ENCODE data around the gene KCNQ1.
A peak's percentile ranks its signal among the peaks of the same experiment; 100 is the strongest.

The KCNQ1 gene

DNA sequence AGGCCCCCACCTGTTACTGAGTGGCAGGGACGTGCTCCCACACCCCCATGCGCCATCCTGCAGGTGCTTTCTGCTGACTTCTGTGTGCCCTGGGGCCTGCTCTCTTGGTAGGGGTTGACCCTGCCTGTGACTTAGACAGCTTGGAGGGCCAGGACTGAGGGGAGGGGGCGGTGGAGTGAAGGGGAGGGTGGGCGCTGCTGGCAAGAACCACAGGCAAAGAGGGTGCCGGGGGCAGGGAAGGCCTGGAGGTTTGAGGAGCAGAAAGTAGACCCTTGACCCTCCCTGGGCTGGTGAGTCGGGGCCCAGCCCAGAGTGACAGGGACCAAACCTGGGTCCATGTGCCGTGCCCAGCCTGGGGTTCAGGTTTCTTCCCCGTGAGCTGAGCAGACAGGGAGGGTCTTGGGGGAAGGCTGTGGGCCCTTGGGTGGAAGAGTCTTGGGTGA, 17.8 kb downstream of the KCNQ1 start:
- DNase-seq: no peak

DNA sequence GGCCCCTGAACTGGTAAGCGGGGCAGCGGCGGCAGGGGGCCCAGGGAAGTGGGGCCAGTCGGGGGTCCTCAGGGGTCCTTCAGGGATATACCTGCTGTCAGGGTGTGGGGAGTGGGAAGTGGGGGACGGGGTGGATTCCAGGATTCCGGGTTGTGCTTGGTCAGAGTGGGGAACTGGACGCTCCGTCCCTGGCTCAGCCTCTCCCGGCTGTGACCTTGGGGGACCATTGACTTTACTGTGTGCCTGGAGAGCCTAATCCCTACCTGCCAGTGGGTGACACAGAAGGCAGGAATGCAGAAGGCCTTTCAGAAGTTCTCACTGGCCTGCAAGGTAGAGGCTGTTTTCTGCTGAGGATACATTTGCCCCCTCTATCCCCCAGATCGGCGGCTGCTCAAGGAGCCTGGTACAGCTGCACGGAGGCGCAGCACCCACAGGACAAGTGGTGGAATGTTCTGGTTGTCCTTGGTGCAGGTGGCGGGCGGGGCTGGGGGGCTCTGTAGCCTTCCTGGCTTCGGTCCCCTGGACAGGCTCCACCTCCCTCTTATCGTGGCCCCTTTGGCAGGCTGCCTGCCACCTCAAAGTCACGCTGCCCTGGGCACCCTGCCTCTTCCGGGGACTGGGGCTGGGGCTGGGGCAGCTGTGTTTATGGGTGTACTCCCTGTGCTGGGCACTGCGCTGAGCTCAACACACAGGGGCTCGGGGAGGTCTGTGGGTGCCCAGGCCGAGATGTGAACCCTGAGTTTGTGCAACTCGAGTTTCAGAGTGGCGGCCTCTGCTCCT, 18.4 kb downstream of the KCNQ1 start:
- DNase-seq: no peak

DNA sequence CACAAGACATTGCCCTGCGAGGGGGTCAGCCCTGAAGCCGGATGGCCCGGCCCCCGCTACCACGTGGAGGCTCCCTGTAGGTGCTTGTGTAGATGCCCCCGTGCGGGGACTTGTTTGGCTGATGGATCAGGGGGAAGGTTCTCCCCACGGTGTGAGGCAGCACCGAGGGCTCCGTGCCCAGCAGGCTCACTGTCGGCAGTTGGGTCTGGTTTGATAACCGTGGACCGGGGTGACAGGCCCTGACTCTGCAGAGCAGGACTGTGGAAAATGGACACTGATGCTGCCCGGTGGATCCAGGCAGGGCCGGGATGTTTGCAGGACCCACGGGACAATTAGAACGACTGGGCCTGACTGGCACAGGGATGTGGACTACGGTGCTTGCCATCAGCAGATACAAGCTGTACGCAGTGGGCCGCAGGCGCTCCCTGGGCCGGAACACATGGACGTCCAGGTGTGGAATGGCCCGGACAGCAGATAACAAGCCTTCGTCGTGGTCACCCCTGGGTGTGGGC, 19.0 kb downstream of the KCNQ1 start:
- DNase-seq: no peak

DNA sequence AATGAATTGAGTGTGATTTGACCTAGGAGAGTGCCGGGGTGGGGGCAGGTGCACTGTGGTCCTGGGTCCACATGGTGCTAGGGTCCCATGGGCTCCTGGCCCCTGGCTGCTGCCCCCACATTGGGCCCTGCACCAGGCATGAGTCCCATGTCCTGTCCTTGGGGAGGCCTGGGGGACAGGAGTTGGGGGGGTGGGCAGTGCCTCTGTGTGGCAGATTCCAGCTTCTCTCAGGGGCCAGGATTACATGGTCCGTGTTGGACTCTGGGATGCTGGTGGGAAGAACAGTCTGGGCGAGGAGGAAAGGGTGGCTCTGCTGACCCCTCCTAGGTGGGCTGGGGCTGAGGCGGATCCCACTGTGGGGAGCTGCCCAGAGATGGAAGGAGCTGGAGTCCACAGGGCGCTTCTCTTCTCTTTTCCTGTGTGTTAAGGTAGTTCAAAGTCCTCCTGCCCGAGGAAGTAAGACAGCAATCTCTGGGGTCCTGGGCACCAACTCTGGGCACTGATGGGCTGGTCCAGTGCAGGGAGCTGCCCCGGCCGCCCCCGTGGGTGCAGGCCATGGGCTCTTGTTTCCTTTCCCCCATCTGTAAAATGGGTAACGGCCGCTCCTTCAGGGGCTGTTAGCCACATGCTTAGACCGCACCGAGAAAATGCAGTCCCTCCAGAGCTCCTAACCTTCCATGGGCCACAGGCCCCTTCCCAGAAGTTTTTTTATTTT, 19.8 kb downstream of the KCNQ1 start:
- DNase-seq: no peak

DNA sequence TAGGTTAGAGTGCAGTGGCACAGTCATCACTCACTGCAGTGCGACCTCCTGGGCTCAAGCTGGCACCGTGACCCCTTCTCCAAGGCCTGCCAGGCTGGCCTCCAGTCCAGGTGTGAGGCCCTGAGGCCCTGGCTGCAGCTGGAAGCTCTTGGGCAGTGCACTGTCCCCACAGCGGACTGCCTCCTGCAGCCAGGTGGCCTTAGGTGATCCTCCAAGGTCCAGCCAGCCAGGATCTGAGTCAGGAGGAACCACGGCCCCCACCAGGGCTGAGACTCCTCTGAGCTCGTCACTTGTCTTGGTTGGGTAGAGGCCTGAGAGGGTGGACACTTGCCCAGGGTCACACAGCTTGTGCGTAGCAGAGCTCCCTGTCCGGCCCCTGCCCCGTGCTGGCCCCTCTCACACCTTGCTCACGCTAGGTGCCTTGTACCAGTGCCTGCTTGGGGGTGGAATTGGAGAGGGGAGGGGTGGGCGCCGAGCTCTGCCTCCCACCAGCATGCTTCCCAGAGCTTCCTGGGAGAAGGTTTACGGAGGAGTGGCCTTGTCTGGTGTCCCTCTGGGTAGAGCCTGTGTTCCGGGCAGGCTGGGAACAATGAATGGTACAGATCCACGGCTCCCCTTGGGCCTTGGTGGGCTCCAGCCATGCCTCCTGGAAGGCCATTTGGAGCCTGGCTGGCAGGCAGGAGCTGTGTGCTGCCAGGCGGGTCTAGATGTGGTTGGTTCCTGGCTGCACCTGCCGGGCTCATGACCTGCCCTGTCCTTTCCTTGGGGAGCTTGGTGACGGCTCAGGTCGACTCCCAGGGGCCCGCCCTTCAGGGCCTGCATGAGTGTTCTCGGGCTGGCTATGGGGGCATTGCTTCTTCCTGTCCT, 20.6 kb downstream of the KCNQ1 start:
- DNase-seq: no peak

DNA sequence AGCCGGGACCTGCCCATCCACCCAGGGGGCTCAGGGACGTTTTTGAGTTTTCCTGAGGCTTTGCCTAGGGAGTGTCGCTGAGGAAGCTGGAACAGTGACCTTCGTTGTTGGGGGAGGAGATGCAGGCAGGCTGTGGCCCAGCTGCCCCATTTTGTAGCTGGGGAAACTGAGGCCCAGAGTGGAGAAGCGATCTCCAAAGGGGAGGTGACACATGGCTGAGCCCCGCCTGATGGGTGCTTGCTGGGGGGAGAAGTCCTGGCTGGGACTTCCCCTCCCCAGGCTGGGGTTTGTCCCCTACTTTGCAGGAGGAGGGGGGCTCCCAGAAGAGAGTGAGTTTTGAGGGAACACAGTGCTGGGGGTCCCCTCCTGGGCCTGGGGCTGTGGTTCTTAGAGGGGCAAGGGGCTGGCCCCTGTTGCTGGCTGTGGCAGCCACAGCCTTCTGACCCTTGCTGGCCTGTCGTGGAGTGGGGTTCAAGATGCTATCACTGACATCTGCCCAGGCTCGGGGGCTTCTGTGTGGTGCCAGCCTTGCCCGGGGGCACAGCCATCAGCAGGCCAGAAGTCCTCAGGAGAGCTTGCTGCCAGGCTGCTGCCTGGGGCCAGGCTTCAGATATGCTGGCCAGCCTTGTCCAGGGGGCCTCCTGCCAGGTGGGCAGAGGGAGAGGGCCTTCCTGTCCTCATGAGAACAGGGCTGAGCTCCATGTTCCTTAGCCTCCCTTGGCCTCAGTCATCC, 21.4 kb downstream of the KCNQ1 start:
- no peak for DNase-seq

DNA sequence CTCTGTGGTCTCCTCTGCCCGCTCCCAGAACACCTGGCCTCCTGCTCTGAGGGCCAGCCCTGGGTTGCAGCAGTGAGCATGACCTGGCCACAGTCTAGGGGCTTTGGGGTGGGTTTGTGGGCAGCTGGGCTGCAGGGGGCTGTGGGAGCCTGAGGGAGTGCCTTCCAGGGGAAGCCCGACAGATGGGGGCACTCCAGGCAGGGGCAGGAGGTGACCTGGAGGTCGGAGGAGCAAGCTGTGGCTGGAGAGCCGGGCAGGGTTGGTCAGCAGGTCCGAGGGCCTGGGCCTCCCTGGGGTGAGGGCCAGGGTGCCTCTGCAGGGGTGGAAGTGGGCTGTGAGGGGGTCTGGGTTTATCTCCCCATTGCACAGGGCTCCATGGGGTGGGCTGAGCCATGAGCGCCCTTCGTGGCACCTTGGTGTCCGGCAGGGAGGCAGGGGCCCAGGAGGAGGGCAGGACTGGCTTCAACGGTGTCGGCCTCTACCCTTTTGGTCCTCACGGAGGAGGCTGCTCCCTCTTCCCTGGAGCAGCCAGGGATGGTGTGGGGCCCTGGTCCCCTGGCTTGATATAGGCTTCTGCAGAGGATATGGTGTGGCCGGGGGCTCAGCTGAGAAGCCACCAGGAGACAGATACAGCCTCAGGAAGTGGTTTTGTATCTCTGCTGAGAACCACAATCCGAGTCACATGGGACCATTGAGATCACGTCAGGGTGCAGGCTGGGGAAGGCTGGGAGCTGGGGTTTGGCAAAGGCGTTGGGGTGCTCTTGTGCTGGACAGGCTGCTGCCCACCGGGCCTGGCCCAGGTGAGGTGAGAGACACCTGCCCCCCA, 22.3 kb downstream of the KCNQ1 start:
- DNase-seq: peak in 2 of 4 experiments; percentile 36 to 43

DNA sequence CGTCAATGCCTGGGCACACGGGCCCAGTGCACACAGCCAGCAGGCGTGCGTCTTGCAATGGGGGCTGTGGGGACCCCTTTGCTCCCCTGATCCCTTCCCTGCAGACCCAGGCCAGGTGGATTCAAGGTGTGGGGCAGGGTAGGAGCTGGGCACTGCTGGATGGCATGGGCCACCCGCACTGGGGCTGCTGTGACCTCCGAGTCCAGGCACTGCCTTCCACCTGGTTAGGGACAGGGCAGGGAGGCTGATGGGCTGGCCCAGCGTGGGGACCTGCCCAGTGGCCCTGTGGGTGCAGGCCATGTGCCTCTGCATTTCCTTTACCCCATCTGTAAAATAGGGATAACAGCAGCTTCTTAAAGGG, 22.9 kb downstream of the KCNQ1 start:
- no peak for DNase-seq

DNA sequence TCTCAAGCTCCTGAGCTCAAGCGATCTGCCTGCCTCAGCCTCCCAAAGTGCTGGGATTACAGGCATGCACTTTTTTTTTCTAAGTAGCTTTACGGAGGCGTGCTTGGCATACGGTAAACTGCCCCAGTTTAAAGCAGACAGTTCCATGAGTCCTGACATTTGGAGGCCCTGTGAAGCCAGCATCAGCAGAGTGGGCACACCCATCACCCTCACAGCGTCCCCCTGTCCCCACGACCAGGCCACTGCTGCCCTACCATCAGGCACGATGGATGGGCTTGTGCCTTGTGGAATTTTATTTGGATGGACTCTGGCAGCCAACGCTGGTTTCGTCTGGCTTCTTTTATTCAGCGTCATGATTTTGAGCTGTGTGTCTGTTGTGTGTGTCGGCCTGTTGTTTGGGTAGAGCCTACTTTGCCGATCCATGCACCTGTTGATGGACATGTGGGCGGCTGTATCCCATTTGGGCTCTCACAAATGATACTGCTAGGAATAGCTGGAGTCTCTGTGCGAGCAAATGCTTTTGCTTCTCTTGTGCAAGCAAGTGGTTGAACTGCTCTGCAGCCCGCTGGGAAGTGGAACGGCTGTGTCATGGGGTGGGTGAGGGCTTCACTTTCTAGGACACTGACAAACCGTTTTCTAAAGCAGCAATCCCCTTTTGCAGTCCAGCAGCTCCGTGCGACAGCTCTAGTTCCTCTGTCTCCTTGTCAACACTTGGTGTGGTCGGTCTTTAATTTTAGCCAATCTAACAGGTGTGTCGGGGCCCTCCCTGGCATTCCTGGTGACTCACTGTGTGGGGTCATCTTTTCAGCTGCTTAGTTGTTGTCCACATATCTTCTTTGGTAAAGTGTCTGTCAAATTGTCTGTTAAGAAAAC, 23.8 kb downstream of the KCNQ1 start:
- no peak for DNase-seq

DNA sequence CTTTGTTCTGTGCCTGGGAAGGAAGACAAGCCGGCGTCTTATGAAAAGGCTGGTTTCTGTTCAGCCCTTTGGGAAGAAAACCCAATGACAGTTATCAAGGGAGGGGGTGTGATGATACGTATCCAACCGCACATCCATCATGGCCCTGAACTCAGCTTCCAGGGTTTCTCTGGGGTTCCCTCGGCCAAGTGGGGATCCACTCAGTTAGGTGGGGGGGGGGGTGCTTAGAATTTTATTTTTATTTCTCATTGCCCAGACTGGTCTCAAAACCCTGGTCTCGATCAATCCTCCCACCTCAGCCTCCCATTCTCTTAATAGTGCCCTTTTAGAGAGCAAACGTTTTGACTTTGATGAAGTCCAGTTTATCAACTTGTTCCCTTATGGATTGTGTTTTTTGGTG, 25.7 kb downstream of the KCNQ1 start:
- DNase-seq: no peak

DNA sequence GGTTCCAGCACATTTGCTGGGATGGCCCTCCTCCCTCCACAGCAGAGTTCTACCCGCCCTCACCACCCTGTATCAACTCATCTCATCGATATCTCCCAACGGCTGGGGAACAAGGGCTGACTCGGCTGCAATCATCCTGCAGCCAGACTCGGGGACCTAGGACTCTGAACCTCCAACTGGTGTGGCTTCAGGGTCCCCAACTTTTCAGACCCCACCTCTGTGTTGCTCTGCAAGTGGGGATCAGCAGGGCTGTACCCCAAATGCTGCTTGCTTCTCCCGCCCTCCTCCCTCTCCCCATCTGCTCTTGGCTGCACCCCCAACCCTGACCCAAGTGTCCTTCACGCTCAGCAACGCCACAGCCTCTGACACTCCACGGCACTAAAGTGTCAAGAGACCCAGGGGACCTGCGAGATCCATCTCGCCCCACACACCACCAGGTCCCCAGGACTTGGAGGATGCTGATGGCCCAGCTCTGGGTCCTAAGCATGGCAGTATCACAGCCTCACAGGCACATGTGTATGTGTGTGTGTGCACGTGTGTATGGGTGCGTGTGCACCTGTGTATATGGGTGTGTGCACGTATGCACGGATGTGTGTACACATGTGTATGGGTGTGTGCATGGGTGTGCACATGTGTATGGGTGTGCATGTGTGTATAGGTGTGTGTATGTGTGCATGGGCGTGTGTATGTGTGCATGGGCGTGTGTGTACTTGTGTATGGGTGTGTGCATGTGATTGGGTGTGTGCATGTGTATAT, 26.4 kb downstream of the KCNQ1 start:
- no peak for DNase-seq

DNA sequence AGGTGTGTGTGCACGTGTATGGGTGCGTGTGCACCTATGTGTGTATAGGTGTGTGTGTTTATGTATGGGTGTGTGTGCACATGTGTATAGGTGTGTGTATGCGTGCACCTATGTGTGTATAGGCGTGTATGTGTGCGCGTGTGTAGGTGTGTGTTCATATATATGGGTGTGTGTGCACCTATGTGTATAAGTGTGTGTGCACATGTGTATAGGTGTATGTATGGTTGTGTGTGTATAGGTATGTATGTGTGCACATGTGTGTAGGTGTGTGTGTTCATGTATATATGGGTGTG, 26.9 kb downstream of the KCNQ1 start:
- no peak for DNase-seq

DNA sequence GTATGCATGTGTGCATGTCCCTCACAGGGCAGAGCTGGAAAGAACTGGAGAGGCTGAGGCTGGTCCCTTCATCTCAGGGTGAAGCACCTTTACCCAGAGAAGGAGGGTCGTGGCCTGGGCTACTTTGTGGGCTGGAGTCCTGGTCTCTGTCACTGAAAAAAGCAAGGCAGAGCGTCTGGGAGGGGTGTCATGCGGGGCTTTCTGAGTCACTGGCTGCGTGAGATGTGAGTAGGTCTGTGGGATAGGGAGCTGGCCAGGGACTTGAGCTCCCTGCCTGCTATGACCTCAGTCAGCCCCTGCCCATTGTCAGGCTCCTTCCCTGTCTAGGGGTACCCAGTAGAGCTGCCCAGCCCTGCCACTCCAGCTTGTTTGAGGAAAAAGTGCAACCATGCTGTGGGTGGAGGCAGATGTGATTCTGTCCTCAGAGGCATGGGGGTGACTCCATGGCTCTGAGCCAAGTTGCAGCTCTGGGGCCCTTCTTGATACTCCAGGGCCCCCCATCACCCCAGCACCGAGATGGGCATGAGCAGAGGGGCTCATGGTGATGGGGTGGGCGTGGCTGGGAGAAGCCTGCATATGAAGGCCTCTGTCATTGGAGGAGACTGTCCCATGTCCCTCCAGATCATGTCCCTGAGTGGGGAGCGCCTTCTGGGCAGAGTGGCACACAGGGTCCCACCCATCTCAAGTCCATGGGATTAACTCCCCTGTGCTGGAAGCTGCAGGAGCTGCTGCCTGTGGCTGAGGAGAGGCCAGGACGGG, 27.8 kb downstream of the KCNQ1 start:
- no peak for DNase-seq

DNA sequence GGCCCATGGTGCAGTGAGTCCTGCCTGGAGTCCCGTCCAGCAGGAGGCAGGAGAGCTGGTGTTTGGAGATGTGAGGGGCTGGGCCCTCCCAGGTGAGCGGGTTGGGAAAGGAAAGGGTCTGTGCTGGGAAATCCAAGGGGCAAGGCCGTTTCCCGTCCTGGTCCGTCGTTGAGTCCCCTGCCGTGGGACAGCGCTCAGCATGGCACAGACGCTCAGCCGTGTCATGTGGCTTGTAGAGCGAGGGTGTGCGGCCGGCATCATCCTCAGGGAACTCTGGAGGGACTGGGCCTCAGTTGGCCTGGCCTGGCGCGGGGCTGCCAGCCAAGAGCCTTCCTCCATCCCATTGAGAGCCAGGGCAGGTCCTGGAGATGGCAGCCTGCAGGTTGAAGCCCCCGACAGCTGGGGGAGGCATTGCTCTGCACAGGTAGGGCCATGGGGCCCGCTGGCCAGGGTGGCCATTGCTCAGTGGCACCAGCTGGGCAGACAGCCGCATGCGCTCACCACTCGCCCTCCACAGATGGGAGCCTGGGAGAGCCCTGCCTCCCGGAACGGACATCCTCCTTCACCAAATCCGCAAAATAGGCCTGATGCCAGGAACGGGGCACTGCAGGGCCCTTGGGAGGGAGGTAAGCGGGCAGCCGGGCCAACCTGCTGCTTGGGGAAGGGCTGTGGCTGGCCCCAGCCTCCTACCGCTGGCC, 28.7 kb downstream of the KCNQ1 start:
- no peak for DNase-seq

DNA sequence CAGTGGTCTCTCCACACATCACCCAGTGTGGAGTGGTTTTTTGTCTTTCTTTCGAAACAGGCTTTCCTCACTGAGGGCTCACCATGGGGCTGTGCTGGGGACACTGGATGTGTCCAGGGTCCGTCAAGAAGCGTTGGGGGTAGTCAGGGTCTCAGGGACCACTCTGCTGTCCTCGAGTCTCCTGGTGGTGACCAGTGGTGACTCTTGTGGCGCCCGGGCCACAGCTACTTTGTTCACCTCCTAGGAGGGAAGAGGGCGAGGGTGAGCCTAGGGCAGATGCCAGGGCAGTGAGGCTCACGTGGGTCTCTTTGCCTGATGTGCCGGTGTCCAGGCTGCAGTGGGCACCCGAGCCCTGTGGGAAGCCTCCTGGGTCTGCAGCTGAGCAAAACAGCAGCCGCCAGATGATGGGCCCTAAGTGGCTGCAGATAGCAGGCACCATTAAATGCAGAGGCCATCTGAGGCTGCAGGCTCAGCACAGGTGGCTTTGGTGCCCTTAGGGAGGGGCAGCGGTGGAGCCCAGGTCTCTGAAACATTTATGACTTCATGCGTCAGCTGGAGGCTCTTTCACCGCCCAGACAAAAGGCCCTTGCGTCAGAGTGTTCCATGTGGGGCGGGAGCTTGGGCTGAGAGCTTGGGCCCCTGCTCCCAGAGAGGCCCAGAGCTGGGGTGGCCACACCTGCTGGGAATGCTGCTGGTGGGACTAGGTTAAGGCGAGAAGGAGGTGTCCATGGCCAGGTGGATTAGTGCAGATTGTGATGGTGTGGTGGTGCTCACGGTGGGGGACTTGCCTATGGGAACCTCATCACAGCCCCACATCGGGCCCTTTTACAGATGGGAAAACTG, 29.5 kb downstream of the KCNQ1 start:
- DNase-seq: no peak

DNA sequence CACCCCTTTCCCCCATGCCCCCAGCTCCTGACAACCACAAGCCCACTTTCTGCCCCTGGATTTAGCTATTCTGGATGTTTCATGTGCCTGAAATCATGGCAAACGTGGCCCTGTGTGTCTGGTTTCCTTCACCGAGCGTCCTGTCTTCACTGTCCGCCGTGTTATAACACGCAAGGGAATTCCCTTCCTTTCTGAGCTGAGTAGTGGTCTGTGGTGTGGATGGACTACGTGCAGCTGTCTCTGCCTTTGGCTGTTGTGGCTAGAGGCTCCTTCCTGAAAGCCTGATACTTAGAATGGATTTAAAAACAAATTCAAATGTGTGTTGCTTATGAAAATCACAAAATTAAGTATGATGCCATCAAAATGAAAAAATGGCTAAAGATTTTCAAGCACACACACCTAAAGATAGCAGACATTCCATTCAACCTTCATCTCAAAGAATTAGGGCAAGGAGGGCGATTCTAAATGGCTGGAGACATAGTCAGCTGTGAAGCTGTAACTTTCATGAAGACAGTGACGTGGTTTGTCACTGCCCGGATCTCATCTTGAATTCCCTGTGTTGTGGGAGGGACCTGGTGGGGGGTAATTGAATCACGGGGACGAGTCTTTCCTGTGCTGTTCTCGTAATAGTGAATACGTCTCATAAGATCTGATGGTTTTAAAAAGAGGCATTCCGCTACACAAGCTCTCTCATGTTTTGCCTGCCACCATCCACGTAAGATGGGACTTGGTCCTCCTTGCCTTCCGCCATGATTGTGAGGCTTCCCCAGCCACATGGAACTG, 30.5 kb downstream of the KCNQ1 start:
- no peak for DNase-seq

DNA sequence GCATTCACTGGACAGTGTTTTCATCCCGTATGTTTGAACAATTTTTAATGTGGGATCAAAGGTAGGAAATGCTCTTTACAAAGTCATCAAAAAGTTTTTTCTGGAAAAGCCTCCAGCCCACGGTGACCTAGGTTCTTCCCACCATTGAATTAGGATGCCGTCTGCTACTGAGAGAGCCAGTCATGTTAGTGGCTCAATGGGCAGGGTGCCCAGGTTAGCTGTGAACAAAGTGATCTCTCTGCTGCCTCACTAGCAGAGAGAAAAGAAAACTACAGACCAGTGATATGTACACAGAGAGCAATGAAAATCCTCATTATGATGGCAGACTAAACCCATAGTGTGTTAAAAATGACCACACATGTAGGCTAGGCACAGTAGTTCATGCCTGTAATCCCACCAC, 32.4 kb downstream of the KCNQ1 start:
- no peak for DNase-seq

Data from activated naive CD4-positive, alpha-beta T cell (primary cell).